Neural cell (in vitro differentiated cells): ENCODE data around the gene FCER2.

Experiments
- CTCF ChIP-seq: fragments of 450-650 bp; IDR thresholded peaks from 2 replicates; pipeline ENCODE4 v1.5.1; 2014; ENCODE audit warnings: antibody characterized with exemption, mild to moderate bottlenecking, moderate library complexity; ENCODE audit not compliant: poor library complexity, severe bottlenecking
- EZH2 ChIP-seq: fragments of 200-600, 300-800 bp; shearing (Covaris generic), sonication (generic); IDR thresholded peaks from 2 replicates; pipeline ENCODE4 v1.6.1; 2014; ENCODE audit warnings: antibody characterized with exemption, low read length, borderline replicate concordance, mild to moderate bottlenecking; ENCODE audit not compliant: insufficient read depth, poor library complexity, severe bottlenecking
- MXI1 ChIP-seq: fragments of 450-650 bp; conservative IDR thresholded peaks from 2 replicates; pipeline ENCODE4 v1.6.1; 2014; ENCODE audit warnings: antibody characterized with exemption, mild to moderate bottlenecking; ENCODE audit not compliant: poor library complexity, severe bottlenecking
- POLR2AphosphoS5 ChIP-seq: IDR thresholded peaks from 2 replicates; pipeline ENCODE4 v1.6.1; 2012
- REST ChIP-seq: IDR thresholded peaks from 2 replicates; pipeline ENCODE4 v1.6.1; 2012; ENCODE audit warnings: borderline replicate concordance

GRCh38 chr19:7645163-7645562, 56.8 kb downstream of the FCER2 start:
- no peak for TF ChIP-seq MXI1
- TF ChIP-seq CTCF, result no peak
- TF ChIP-seq REST, result no peak
- TF ChIP-seq POLR2AphosphoS5, result no peak
- TF ChIP-seq EZH2, result no peak
